ENCODE measurements around the gene RNU5B-1.
"Not testable (repeated sequence)": the region's sequence is repeated elsewhere in the genome, so short reads cannot be mapped to it uniquely, and the experiment has no call there.

Gene RNU5B-1

DNA sequence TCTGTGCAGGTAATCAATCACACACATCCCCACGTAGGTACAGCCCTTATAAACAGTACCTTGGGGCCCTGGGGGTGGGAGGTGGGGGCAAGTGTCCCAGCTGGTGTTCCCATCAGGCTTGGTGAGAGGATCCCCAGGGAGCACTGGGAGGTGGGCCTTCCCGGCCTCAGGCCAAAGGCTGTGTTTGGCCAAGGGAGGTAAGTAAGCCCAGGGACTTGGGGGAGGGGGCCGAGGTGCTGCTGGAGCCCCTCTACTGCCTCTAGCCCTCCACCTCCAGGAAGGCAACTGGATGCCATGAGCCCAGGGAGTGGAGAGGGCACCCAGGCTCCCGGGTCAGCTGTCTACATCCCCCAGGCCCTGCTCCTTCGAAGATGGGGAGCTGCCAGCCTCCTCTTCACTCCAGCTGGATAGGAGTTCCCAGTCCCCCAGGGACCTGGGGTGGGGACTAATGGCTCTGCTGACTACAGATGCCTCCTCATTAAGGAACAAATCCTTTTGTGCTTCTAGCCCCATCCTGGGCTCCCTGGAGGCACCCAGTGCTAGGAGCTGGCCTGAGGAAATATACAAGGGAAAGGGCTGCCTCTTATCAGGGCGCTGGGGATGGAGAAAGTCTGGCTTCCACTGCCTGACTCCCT, 33.1 kb downstream of the RNU5B-1 start:
- in situ Hi-C loops (cut with MboI; ENCODE audit: low pct_unique_long_range_greater_than_20kb, low sequenced_read_pairs) = no loop called here
- no peak for DNase-seq

DNA sequence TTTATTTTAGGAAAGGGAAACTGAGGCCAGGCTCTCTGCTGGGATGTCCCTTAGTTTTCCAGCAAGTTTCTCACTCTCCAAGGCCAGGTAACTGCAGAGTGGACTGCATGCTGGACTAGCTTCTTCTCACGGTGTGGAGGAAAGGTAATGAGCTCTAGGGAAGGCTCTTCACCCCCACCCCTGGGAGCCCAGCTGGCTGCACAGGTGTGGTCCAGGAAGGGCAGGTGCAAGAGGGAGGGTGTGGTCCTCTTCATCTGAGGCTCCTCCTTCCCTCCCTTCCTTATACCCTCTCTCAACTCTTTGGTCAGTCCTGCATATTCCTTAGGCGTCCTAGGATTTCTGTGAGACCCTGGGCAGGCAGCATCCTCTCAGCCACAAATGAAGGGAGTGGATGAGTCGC, 33.9 kb downstream of the RNU5B-1 start:
- in situ Hi-C loops (cut with MboI; ENCODE audit: low pct_unique_long_range_greater_than_20kb, low sequenced_read_pairs) = no loop called here
- DNase-seq = no peak

DNA sequence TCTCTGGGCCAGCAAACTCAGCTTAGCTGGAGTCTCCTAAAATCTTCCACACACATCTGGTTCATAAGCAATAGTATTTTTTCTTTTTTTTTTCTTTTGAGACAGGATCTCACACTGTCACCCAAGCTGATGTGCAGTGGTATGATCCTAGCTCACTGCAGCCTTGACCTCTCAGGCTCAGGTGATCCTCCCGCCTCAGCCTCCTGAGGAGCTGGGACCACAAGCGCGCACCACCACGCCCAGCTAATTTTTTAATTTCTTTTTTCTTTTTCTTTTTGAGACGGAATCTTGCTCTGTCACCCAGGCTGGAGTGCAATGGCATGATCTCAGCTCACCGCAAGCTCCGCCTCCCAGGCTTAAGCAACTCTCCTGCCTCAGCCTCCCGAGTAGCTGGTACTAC, 34.3 kb downstream of the RNU5B-1 start:
- in situ Hi-C loops (cut with MboI; ENCODE audit: low pct_unique_long_range_greater_than_20kb, low sequenced_read_pairs) = no loop called here
- no peak for DNase-seq

DNA sequence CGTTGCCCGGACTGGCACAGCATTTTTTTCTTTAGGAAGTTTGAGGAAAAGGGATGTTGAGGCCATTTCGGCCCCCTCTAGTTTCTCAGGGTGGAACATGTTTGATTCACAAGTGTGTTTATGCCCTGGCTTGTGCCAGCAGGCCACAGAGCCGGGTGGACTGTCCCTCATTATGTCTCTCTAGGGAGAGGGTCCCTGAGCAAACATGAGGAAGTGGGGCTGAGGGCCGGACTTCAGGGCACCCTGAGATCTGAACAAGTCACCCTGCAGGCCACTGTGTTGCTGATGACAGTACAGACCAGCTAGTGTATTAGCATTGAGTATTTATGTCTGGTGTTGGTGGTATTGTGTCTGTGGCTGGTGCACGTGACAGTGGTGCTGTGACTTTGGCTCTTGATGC, 34.9 kb downstream of the RNU5B-1 start:
- in situ Hi-C loops (cut with MboI; ENCODE audit: low pct_unique_long_range_greater_than_20kb, low sequenced_read_pairs) = no loop called here
- no peak for DNase-seq

DNA sequence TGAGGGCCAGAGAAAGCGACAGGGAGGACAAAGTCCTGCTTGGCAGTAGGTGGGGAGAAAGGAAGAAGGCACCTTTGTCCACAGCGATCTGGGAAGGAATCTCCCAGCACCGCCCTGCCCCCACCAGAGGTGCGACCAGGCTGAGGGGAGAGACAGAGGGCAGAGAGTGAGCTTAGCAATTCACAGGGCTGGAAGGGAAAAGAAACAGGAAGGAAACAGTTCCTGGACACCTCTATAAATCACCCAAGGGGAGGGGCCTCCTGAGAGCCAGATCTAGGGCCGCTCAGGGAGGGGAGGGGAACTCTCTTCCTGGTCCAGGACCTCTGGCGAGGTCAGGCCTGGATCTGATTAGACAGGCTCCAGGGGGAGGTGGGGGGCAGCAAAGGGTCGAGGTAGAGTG, 35.4 kb downstream of the RNU5B-1 start:
- DNase-seq = peak; percentile 70
- in situ Hi-C loops (cut with MboI; ENCODE audit: low pct_unique_long_range_greater_than_20kb, low sequenced_read_pairs) = no loop called here

DNA sequence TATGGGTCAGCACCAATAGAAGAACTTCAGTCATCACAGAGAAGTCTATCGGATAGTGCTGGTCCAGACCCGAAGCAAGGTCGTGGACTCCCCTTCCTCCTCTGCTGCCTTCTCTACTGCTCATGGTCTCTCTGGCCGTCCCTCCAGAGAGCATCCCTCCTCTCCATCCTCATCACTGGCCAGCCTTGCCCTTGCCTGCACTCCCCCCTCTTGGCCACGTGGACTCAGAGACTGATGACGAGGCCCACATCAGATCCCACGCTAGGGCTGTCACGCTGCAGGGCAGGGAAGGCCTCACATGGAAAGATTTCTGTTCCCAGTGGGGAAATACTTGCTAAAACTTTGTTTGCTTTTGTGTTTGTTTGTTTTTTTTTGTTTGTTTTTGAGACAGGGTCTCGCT, 38.0 kb downstream of the RNU5B-1 start:
- no peak for DNase-seq
- in situ Hi-C loops (cut with MboI; ENCODE audit: low pct_unique_long_range_greater_than_20kb, low sequenced_read_pairs) = no loop called here

DNA sequence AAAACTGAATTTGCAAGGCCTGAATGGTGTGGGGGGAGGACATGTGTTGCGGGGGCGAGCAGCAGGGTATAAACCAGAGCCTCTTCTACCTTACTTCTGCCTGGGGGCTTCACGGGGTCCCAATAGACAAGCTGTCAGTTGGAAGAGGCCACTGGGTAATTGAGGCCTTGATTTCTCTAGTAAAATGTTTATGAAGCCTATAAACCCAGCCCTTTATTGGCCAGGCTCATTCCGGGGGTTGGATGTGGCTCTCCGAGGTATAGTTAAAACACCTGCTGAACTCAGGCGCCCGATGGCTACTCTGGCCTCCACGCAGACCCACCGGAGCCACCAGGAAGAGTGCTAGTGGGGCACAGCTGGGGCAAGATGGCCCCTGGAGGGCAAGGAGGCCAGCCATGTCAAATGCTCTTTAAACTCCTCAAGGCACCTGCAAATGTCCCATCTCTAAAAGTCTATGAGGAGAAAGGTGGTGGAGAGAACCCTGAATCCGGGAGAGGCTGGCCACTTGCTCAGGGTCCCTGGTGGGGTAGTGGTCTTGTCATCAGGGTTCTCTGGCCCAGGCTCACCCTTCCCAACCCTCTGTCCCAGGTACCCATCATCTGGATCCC, 39.0 kb downstream of the RNU5B-1 start:
- in situ Hi-C loops (cut with MboI; ENCODE audit: low pct_unique_long_range_greater_than_20kb, low sequenced_read_pairs) = no loop called here
- no peak for DNase-seq

DNA sequence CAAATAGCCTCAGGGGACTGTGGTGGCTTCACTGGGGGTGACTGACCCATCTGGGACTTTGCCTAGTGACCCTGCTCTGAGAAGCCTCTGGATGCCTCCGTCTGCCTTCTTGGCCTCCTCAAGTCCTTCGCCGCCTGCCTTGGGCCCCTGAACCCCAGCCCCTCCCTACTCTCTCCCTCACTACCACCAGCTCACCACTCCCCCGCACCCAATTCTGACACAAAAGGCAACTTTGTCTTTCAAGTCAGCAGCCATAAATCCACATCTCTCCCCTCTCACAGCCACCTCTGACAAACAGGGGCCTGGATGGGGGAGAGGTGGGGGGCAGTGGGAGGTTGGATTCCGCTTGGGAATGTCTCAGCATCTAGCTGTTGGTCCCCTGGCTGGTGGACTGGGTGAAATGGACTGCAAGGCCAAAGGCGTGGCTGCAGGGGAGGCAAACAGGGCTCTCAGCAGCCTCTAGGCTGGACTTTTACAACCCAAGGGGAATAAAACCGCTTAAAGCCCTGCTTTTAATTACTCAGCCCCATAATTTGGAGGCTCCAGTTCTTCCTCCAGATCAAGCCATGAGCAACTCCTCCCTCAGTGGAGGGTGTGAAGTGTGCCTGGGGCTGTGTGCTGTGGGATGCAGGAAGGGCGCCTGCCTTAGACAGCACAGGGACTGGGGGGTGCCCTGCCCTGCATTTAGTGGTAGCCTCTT, 39.9 kb downstream of the RNU5B-1 start:
- in situ Hi-C loops (cut with MboI; ENCODE audit: low pct_unique_long_range_greater_than_20kb, low sequenced_read_pairs) = no loop called here
- no peak for DNase-seq

DNA sequence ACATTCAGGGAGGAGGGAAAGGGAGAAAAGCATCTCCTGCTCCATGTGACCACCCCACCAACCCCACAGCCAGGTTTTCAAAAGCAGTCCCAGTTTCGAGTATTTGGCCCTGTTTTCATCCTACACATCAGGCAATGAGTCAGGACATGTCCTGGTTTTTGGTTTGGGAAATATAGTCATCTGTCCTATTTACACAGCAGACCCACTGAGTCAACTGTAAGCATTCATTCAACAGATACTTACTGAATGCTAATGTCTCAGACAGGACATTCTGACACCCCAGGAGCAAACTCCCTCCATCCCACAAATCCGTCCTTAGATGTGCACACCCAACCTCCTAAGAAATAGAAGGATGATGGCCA, 40.4 kb downstream of the RNU5B-1 start:
- DNase-seq = no peak
- in situ Hi-C loops (cut with MboI; ENCODE audit: low pct_unique_long_range_greater_than_20kb, low sequenced_read_pairs) = no loop called here

DNA sequence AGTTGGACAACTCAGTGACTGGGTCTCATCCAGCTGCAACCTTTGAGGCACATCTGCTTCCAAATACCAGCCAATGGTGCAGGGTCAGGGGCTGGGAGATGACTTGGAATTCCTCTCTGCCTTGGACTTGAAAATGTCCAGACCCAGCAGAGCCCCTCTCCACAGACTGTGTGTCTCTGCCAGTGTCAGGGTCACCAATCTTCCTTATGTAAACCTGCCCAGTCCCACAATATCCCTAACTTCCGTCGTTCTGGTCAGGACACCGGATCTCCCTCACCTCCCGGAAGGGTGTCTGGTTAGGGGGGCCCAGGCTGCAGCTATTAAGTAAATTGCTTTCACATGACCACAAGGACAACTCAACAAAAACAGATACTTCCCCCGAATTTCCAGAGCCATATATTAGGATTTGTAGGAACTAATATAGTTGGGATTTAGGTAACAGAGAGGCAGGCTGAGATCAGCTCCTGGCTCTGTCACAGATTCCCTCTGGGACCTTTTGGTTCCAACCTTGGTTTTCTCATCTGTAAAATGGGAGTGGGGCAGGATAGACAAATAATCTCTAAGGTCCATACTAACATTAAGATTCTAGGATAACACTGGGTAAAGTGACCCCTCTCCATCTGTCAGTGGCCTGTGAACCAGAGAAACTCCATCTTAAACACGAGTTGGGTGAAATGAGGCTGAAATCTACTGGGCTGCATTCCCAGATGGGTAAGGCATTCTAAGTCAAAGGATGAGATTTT, 42.5 kb downstream of the RNU5B-1 start:
- in situ Hi-C loops (cut with MboI; ENCODE audit: low pct_unique_long_range_greater_than_20kb, low sequenced_read_pairs) = no loop called here
- DNase-seq = no peak

DNA sequence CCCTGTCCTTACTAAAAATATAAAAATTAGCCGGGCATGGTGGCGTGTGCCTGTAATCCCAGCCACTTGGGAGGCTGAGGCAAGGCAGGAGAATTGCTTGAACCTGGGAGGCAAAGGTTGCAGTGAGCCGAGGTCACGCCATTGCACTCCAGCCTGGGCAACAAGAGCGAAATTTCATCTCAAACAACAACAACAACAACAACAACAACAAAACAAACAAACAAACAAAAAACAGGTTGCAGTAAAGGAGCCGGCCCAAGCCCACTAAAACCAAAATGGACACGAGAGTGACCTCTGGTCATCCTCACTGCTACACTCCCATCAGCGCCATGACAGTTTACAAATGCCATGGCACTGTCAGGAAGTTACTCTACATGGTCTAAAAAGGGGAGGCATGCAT, 43.3 kb downstream of the RNU5B-1 start:
- DNase-seq; in situ Hi-C loops (cut with MboI; ENCODE audit: low pct_unique_long_range_greater_than_20kb, low sequenced_read_pairs): not testable (repeated sequence)

DNA sequence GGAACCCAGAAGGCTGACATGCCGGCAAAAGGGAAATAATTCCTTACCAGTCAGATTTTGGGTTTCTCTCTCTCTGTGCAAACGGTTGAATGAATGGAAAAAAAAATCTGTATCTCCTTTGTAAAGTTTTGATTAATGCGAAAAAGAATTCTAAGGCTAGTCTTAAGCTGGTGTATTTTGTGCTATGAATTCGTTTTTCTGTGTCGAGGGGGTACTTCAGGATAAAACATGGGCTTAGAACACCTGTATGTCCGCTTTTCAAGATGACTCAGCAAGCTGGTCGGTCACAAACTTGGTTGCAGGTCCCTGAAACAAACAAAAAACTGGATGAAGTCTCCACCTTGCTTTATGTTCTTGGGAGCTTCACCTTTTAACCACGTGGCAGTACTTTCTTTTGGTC, 44.9 kb downstream of the RNU5B-1 start:
- in situ Hi-C loops (cut with MboI; ENCODE audit: low pct_unique_long_range_greater_than_20kb, low sequenced_read_pairs) = no loop called here
- DNase-seq = no peak

DNA sequence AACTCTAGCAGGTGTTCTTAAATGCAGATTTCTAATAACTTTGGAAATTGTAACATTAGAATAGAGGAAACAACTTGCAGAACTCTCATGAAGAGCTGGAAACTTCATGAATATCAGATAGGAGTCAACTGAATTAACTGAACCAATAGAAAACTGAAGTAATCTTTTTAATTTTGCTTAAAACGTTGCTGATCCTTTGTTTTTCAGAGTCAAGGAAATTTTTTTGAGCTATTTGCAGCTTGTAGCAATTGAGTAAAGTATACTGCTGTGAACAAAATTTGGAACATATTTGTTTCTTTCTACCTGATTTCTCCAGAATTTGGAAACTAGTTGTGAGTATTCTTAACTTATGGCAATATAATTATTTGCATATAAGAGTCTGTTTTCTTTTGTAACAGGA, 47.5 kb downstream of the RNU5B-1 start:
- in situ Hi-C loops (cut with MboI; ENCODE audit: low pct_unique_long_range_greater_than_20kb, low sequenced_read_pairs); DNase-seq: not testable (repeated sequence)

Measured in KBM-7 (cell line).